PC-9 (cell line): ENCODE measurements around the gene MAGI2. TPM values are rescaled to one million over a fixed set of nuclear protein-coding genes. Genes with fewer than 3 reads are reported as not detected.

ENCODE experiments used
- BruUV-seq: library from RNA; stranded (reverse); fragments of 400-500 nt; replicated peaks from 2 replicates; lab custom pipeline; 2021; lab: Mats Ljungman, UMichigan
- CTCF ChIA-PET: fragments of 300-600 bp; sonication (Branson Sonifier 250); formaldehyde crosslinking; loops from one replicate; lab custom pipeline; 2022; ENCODE audit warnings: antibody characterized with exemption; lab: Charles Lee
- POLR2A ChIA-PET: fragments of 300-600 bp; sonication (Branson Sonifier 250); formaldehyde crosslinking; loops from one replicate; lab custom pipeline; 2022; ENCODE audit warnings: antibody characterized with exemption; ENCODE audit not compliant: unreplicated experiment; lab: Charles Lee
- DNase-seq, 2 experiments: peaks; one replicate each; pipeline versions ENCODE4 v3.0.0 to v3.0.0-alpha.2; 2015 to 2022; ENCODE audit warnings: mixed read lengths in 1 of 2
- H2AFZ ChIP-seq: fragments of 200-600 bp; sonication (generic); 2 replicates; pipeline ENCODE4 v1.8.1; 2017; ENCODE audit warnings: antibody characterized with exemption
- H3F3A ChIP-seq: fragments of 200-600 bp; sonication (generic); 2 replicates; pipeline ENCODE4 v1.8.1; 2017; ENCODE audit warnings: antibody characterized with exemption, mild to moderate bottlenecking, low read depth; ENCODE audit not compliant: insufficient read depth
- H3K27ac ChIP-seq: fragments of 200-600 bp; sonication (generic); 2 replicates; pipeline ENCODE4 v1.6.1; 2016; ENCODE audit warnings: mixed run types
- H3K27me3 ChIP-seq: fragments of 200-600 bp; sonication (generic); 2 replicates; pipeline ENCODE4 v1.6.1; 2016; ENCODE audit warnings: low read depth, mixed run types; ENCODE audit not compliant: insufficient read depth
- H3K36me3 ChIP-seq: fragments of 200-600 bp; sonication (generic); 2 replicates; pipeline ENCODE4 v1.6.1; 2016; ENCODE audit warnings: low read depth, mixed run types
- H3K4me1 ChIP-seq: fragments of 200-600 bp; sonication (generic); replicated peaks from 2 replicates; pipeline ENCODE4 v1.6.1; 2016; ENCODE audit warnings: mixed run types; ENCODE audit not compliant: insufficient read depth
- H3K4me2 ChIP-seq: fragments of 200-600 bp; sonication (generic); 2 replicates; pipeline ENCODE4 v1.6.1; 2017; ENCODE audit warnings: mixed run types
- H3K4me3 ChIP-seq: fragments of 200-600 bp; sonication (generic); 2 replicates; pipeline ENCODE4 v1.6.1; 2016; ENCODE audit warnings: mixed run types
- H3K79me2 ChIP-seq: fragments of 200-600 bp; sonication (generic); 2 replicates; pipeline ENCODE4 v1.6.1; 2017; ENCODE audit warnings: low read depth, mixed run types
- H3K9me2 ChIP-seq: fragments of 200-600 bp; sonication (generic); 2 replicates; pipeline ENCODE4 v1.8.1; 2017; ENCODE audit warnings: mild to moderate bottlenecking; ENCODE audit not compliant: insufficient read depth
- H3K9me3 ChIP-seq: fragments of 200-600 bp; sonication (generic); 2 replicates; pipeline ENCODE4 v1.8.1; 2016; ENCODE audit warnings: low read depth; ENCODE audit not compliant: insufficient read depth
- H4K20me1 ChIP-seq: fragments of 200-600 bp; sonication (generic); 2 replicates; pipeline ENCODE4 v1.8.1; 2017; ENCODE audit not compliant: insufficient read depth
- EZH2 ChIP-seq: fragments of 200-600 bp; sonication (generic); IDR thresholded peaks from 2 replicates; pipeline ENCODE4 v1.8.0; 2017; ENCODE audit warnings: antibody characterized with exemption, low read depth
- intact Hi-C: fragments of 100-400 bp; cut with micrococcal nuclease; formaldehyde crosslinking; loops from one replicate; pipeline ENCODE4 v1.10.0; 2022; ENCODE audit not compliant: unreplicated experiment
- total RNA-seq: library from RNA; stranded (reverse); gene quantifications from 2 replicates; pipeline ENCODE4 v1.2.3, GENCODE V29; 2021
- TF ChIP-seq, protein P1 (sequence below): fragments of 200-600 bp; sonication (generic); conservative IDR thresholded peaks from 2 replicates; pipeline ENCODE4 v1.6.1; 2017; ENCODE audit warnings: mixed run types, antibody characterized with exemption, mild to moderate bottlenecking, moderate library complexity

Gene MAGI2
- total RNA-seq, 1 experiment from 2014 or later = 0.92 TPM

DNA sequence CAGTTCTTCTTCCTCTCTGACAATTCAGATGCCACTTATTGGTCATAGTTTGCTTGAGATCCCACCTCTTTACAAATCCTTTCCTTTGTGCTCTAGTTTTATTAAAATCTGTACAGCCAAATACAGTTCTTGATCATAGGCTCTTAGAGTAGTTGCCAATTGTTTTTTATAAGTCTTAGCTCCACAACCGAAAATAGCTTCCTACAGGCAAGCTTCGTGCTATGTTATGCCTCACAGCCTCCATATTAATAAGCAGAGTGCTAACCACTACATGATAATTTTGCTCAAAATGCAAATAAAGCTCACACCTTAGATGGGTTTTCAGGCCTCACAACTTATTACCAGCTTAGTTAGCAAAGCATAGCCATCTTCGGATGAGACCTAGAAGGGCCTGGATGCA, 688.9 kb downstream of the MAGI2 start:
- Histone ChIP-seq H3K9me2 (no peaks in the 10 kb centered on the region), H3K4me1 (no peaks in the 10 kb centered on the region), H3K4me2 (no peak overlapping the region), H3K27ac (no peak overlapping the region), H3K36me3 (no peaks in the 10 kb centered on the region), H3F3A (no peaks in the 10 kb centered on the region), H4K20me1 (no peaks in the 10 kb centered on the region), H2AFZ (no peak overlapping the region), H3K9me3 (no peaks in the 10 kb centered on the region), H3K27me3 (no peaks in the 10 kb centered on the region), H3K79me2 (no peaks in the 10 kb centered on the region), H3K4me3 (no peak overlapping the region)
- no TSS peak for BruUV-seq
- DNase-seq = no peak
- ChIA-PET CTCF (interaction anchor here (1.0 kb wide), 1 partner anchor 13 kb away, joined by 3 read pairs; no protein-coding TSS in a partner anchor), POLR2A (no interaction called here)
- no peak for TF ChIP-seq EZH2
- TF ChIP-seq, protein P1, sequence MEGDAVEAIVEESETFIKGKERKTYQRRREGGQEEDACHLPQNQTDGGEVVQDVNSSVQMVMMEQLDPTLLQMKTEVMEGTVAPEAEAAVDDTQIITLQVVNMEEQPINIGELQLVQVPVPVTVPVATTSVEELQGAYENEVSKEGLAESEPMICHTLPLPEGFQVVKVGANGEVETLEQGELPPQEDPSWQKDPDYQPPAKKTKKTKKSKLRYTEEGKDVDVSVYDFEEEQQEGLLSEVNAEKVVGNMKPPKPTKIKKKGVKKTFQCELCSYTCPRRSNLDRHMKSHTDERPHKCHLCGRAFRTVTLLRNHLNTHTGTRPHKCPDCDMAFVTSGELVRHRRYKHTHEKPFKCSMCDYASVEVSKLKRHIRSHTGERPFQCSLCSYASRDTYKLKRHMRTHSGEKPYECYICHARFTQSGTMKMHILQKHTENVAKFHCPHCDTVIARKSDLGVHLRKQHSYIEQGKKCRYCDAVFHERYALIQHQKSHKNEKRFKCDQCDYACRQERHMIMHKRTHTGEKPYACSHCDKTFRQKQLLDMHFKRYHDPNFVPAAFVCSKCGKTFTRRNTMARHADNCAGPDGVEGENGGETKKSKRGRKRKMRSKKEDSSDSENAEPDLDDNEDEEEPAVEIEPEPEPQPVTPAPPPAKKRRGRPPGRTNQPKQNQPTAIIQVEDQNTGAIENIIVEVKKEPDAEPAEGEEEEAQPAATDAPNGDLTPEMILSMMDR = no peak
- intact Hi-C loops = no loop called here

GRCh38 chr7:78762625-78763024, 690.8 kb downstream of the MAGI2 start:
- Histone ChIP-seq H3K9me3 (no peaks in the 10 kb centered on the region), H3K9me2 (no peaks in the 10 kb centered on the region), H3K27ac (no peak overlapping the region), H4K20me1 (no peaks in the 10 kb centered on the region), H3K36me3 (no peaks in the 10 kb centered on the region), H2AFZ (no peak overlapping the region), H3K79me2 (no peaks in the 10 kb centered on the region), H3K4me2 (no peak overlapping the region), H3F3A (no peaks in the 10 kb centered on the region), H3K4me1 (no peaks in the 10 kb centered on the region), H3K4me3 (no peak overlapping the region), H3K27me3 (no peaks in the 10 kb centered on the region)
- intact Hi-C loops = no loop called here
- TF ChIP-seq, protein P1 = no peak
- no peak for TF ChIP-seq EZH2
- no TSS peak for BruUV-seq
- DNase-seq = no peak
- POLR2A ChIA-PET = no interaction called here
- CTCF ChIA-PET = no interaction called here

DNA sequence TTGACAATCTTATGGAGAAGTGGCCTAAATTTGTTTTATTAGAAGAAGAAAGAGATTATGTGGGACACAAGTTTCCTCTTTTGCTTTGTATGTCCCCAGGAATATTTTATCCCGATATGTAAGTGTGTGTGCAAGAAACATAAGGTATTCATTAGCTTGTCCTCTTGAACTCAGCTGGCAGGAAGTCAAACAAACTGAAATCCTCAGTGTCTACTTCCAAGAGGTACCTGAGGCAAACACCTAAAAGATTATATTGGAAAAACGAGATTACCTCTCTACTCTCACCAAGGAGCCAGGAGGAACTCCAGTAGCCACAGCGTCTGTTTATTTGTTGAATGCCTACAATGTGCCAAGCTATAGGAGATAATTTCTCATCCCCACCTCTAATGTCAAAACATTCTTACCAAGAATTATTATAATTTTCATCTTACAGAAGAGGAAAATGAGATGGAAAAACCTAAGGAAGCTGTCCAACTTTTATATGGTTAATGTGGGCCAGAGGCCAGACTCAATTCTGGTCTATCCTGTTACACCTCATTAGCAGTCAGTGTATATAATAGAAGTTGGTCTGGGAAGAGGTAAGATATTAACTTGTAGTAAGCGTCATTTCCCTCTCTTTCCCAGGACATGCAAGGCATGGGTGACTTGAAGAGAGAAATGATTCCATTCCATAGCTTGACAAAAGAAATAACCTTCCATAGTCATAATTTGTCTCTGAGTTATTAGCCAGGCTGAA, 692.7 kb downstream of the MAGI2 start:
- intact Hi-C loops = no loop called here
- Histone ChIP-seq H4K20me1 (no peaks in the 10 kb centered on the region), H3K27ac (no peak overlapping the region), H3K4me2 (no peak overlapping the region), H3K27me3 (no peaks in the 10 kb centered on the region), H3K36me3 (no peaks in the 10 kb centered on the region), H3K9me2 (no peaks in the 10 kb centered on the region), H2AFZ (no peak overlapping the region), H3K4me1 (no peaks in the 10 kb centered on the region), H3K4me3 (no peak overlapping the region), H3K79me2 (no peaks in the 10 kb centered on the region), H3F3A (no peaks in the 10 kb centered on the region), H3K9me3 (no peaks in the 10 kb centered on the region)
- ChIA-PET CTCF (no interaction called here), POLR2A (no interaction called here)
- DNase-seq = no peak
- no TSS peak for BruUV-seq
- TF ChIP-seq, protein P1 = no peak
- TF ChIP-seq EZH2 = no peak
